NOMO-1 treated with dmso at 0.1 percent for 144 hours (cell line): ENCODE data around the gene ACTR1A.

Experiments used
- DNase-seq: peaks from one replicate; lab custom pipeline; 2025; ENCODE audit not compliant: unreplicated experiment; lab: John Stamatoyannopoulos, UW

The ACTR1A gene

GRCh38 chr10:102431452-102432124, 70.9 kb downstream of the ACTR1A start:
- no peak for DNase-seq

- no peak for DNase-seq
Measured at GRCh38 chr10:102429468-102429867, 73.0 kb downstream of the ACTR1A start.
